Astrocyte (in vitro differentiated cells and primary cell): Measurements from ENCODE around the gene FOXP3. TPM values are rescaled to one million over a fixed set of nuclear protein-coding genes. Genes with fewer than 3 reads are reported as not detected.

Source experiments
- DNase-seq: peaks from one replicate; pipeline ENCODE4 v3.0.0-alpha.2; 2010; ENCODE audit warnings: low read depth
- FAIRE-seq: peaks from 2 replicates; lab custom pipeline; 2011; peaks lifted over from hg19 to GRCh38; lab: Jason Lieb, UNC
- H2AFZ ChIP-seq: 2 replicates; pipeline ENCODE4 v1.6.0; 2012; ENCODE audit warnings: low read depth, low read length, inconsistent platforms
- H3K27ac ChIP-seq: 2 replicates; pipeline ENCODE4 v1.5.1; 2011; ENCODE audit warnings: low read depth, low read length, inconsistent platforms
- H3K27me3 ChIP-seq: 2 replicates; pipeline ENCODE4 v1.6.0; 2011; ENCODE audit warnings: low read length, inconsistent platforms; ENCODE audit not compliant: insufficient read depth
- H3K36me3 ChIP-seq: 2 replicates; pipeline ENCODE4 v1.5.1; 2011; ENCODE audit warnings: low read length, inconsistent platforms; ENCODE audit not compliant: insufficient read depth
- H3K4me1 ChIP-seq: 2 replicates; pipeline ENCODE4 v1.5.1; 2011; ENCODE audit warnings: low read length, inconsistent platforms; ENCODE audit not compliant: insufficient read depth
- H3K4me2 ChIP-seq: 2 replicates; pipeline ENCODE4 v1.6.0; 2012; ENCODE audit warnings: low read length, inconsistent platforms
- H3K4me3 ChIP-seq: 2 replicates; pipeline ENCODE4 v1.5.1; 2011; ENCODE audit warnings: low read depth, mild to moderate bottlenecking, low read length, inconsistent platforms; ENCODE audit not compliant: insufficient read depth
- H3K79me2 ChIP-seq: 2 replicates; pipeline ENCODE4 v1.6.0; 2012; ENCODE audit warnings: mild to moderate bottlenecking, low read length, inconsistent platforms; ENCODE audit not compliant: insufficient read depth
- H3K9ac ChIP-seq: 2 replicates; pipeline ENCODE4 v1.6.0; 2012; ENCODE audit warnings: mild to moderate bottlenecking, low read length, inconsistent platforms
- H3K9me3 ChIP-seq: 2 replicates; pipeline ENCODE4 v1.5.1; 2012; ENCODE audit warnings: low read depth, mild to moderate bottlenecking, low read length, inconsistent platforms; ENCODE audit not compliant: insufficient read depth
- H4K20me1 ChIP-seq: 2 replicates; pipeline ENCODE4 v1.6.0; 2012; ENCODE audit warnings: low read length, inconsistent platforms; ENCODE audit not compliant: insufficient read depth
- H3K27ac Mint-ChIP-seq: one replicate; pipeline ENCODE4 v1.8.0; 2021; ENCODE audit warnings: mild to moderate bottlenecking, mixed read lengths; ENCODE audit not compliant: unreplicated experiment
- H3K27me3 Mint-ChIP-seq: one replicate; pipeline ENCODE4 v1.8.0; 2021; ENCODE audit warnings: low read depth, mixed read lengths; ENCODE audit not compliant: unreplicated experiment
- H3K36me3 Mint-ChIP-seq: one replicate; pipeline ENCODE4 v1.8.0; 2021; ENCODE audit warnings: low read depth, mixed read lengths; ENCODE audit not compliant: unreplicated experiment
- H3K4me1 Mint-ChIP-seq: one replicate; pipeline ENCODE4 v1.8.0; 2021; ENCODE audit warnings: low read depth, mixed read lengths; ENCODE audit not compliant: unreplicated experiment
- H3K4me3 Mint-ChIP-seq: one replicate; pipeline ENCODE4 v1.8.0; 2021; ENCODE audit warnings: mild to moderate bottlenecking, moderate library complexity, mixed read lengths; ENCODE audit not compliant: unreplicated experiment
- H3K9me3 Mint-ChIP-seq: one replicate; pipeline ENCODE4 v1.8.0; 2021; ENCODE audit warnings: mild to moderate bottlenecking, mixed read lengths; ENCODE audit not compliant: unreplicated experiment
- EZH2 ChIP-seq: IDR thresholded peaks from 2 replicates; pipeline ENCODE4 v1.6.1; 2012; ENCODE audit warnings: mild to moderate bottlenecking, low read length, inconsistent platforms; ENCODE audit not compliant: insufficient read depth
- total RNA-seq: library from RNA; stranded (reverse); gene quantifications from 2 replicates; pipeline ENCODE4 v1.2.1, GENCODE V29; 2021
- TF ChIP-seq, protein P1 (sequence below): IDR thresholded peaks from 2 replicates; pipeline ENCODE4 v1.5.1; 2011; ENCODE audit warnings: low read depth, mild to moderate bottlenecking, inconsistent platforms, low read length, moderate library complexity; ENCODE audit not compliant: insufficient read depth

FOXP3 gene
- total RNA-seq, 1 donor from 2014 or later, result 0.09 TPM

DNA sequence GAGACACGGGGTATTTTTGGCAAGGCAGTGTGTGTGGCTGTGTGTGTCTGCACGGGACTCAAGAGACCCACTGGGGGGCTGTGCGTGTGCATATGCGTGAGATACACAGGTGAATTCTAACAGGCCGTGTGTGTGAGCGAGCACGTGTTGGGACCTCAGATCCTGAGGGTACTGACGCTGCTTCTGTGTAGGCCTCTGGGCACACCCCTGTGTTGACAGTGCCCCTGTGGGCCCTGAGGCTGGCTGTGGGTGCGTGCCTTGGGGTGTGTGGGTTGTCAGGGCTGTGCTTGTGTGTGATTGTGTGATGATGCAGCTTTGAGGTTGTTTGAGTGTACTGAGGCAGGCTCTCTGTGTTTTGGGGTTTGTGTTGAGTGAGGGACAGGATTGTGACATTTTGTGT is 13.9 kb downstream of the FOXP3 start:
- Histone ChIP-seq H4K20me1 (no peaks in the 10 kb centered on the region), H3K27me3 (no peaks in the 10 kb centered on the region), H2AFZ (no peak overlapping the region), H3K79me2 (no peaks in the 10 kb centered on the region), H3K4me3 (no peak overlapping the region), H3K4me2 (no peak overlapping the region), H3K36me3 (no peaks in the 10 kb centered on the region), H3K9me3 (no peaks in the 10 kb centered on the region), H3K9ac (no peak overlapping the region), H3K27ac (no peak overlapping the region), H3K4me1 (no peaks in the 10 kb centered on the region)
- Mint-ChIP-seq H3K4me1 (no peaks in the 10 kb centered on the region), H3K4me3 (no peak overlapping the region), H3K27ac (no peak overlapping the region), H3K36me3 (peaks cover 6% of the 10 kb centered on the region), H3K9me3 (no peaks in the 10 kb centered on the region), H3K27me3 (no peaks in the 10 kb centered on the region)
- no peak for FAIRE-seq
- TF ChIP-seq, protein P1, sequence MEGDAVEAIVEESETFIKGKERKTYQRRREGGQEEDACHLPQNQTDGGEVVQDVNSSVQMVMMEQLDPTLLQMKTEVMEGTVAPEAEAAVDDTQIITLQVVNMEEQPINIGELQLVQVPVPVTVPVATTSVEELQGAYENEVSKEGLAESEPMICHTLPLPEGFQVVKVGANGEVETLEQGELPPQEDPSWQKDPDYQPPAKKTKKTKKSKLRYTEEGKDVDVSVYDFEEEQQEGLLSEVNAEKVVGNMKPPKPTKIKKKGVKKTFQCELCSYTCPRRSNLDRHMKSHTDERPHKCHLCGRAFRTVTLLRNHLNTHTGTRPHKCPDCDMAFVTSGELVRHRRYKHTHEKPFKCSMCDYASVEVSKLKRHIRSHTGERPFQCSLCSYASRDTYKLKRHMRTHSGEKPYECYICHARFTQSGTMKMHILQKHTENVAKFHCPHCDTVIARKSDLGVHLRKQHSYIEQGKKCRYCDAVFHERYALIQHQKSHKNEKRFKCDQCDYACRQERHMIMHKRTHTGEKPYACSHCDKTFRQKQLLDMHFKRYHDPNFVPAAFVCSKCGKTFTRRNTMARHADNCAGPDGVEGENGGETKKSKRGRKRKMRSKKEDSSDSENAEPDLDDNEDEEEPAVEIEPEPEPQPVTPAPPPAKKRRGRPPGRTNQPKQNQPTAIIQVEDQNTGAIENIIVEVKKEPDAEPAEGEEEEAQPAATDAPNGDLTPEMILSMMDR, result no peak
- no peak for TF ChIP-seq EZH2
- no peak for DNase-seq

DNA sequence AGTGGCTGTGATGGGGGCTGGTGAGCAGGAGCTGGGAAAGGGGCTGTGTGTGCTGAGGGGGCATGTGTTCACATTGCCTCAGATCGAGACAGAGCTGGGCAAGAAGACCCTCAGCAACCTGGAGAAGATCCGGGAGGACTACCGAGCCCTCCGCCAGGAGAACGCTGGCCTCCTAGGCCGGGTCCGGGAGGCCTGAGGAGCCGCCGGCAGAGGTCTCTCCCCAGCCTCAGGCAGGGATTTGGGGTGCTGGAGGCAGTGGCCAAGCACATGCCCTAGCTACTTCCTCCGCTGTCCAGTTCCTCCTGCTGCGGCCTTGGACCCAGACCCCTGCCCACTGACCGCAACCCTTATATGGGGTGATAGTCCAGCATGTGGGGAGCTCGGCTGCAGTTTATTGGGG is 14.4 kb downstream of the FOXP3 start:
- Mint-ChIP-seq H3K9me3 (no peaks in the 10 kb centered on the region), H3K4me3 (no peak overlapping the region), H3K36me3 (peaks cover 6% of the 10 kb centered on the region), H3K4me1 (no peaks in the 10 kb centered on the region), H3K27me3 (no peaks in the 10 kb centered on the region), H3K27ac (no peak overlapping the region)
- H3K4me2 ChIP-seq, result no peak overlapping the region
- H3K4me3 ChIP-seq, result no peak overlapping the region
- H3K36me3 ChIP-seq, result no peaks in the 10 kb centered on the region
- no peak overlapping the region for H3K27ac ChIP-seq
- no peaks in the 10 kb centered on the region for H3K27me3 ChIP-seq
- H3K9ac ChIP-seq, result no peak overlapping the region
- H3K4me1 ChIP-seq, result no peaks in the 10 kb centered on the region
- no peak for FAIRE-seq
- H4K20me1 ChIP-seq, result no peaks in the 10 kb centered on the region
- no peaks in the 10 kb centered on the region for H3K9me3 ChIP-seq
- no peak for DNase-seq
- no peaks in the 10 kb centered on the region for H3K79me2 ChIP-seq
- H2AFZ ChIP-seq, result no peak overlapping the region
- TF ChIP-seq, protein P1, result no peak
- no peak for TF ChIP-seq EZH2

DNA sequence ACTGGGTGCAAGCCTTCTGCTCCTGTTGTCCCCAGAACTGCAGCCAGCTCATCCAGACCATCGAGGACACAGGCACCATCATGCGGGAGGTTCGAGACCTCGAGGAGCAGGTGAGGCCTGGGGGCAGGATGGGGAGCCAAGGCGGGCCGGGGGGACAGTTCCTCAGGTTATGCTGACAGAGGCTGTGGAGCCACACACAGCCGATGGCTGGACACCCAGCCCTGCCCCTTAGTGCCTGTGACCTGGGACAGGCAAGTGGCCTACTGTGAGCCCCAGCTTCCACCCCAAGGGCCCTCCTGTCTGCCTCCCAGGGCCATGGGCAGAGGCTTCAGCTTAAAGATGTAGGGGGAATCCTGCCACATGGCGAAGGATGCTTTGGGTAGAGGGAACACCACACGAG is 14.9 kb downstream of the FOXP3 start:
- H3K9ac ChIP-seq, result no peak overlapping the region
- no peaks in the 10 kb centered on the region for H4K20me1 ChIP-seq
- DNase-seq (no peak), FAIRE-seq (no peak)
- H3K36me3 ChIP-seq, result no peaks in the 10 kb centered on the region
- H3K9me3 ChIP-seq, result no peaks in the 10 kb centered on the region
- H3K4me1 ChIP-seq, result no peaks in the 10 kb centered on the region
- H3K27me3 Mint-ChIP-seq, result no peaks in the 10 kb centered on the region
- H3K36me3 Mint-ChIP-seq, result peaks cover 6% of the 10 kb centered on the region
- no peaks in the 10 kb centered on the region for H3K4me1 Mint-ChIP-seq
- no peak overlapping the region for H3K27ac ChIP-seq
- no peak overlapping the region for H3K4me3 Mint-ChIP-seq
- H3K27me3 ChIP-seq, result no peaks in the 10 kb centered on the region
- no peak overlapping the region for H3K27ac Mint-ChIP-seq
- no peak overlapping the region for H2AFZ ChIP-seq
- no peaks in the 10 kb centered on the region for H3K79me2 ChIP-seq
- no peak for TF ChIP-seq EZH2
- TF ChIP-seq, protein P1, result no peak
- no peak overlapping the region for H3K4me3 ChIP-seq
- H3K4me2 ChIP-seq, result no peak overlapping the region
- no peaks in the 10 kb centered on the region for H3K9me3 Mint-ChIP-seq
